ENCODE measurements around the gene PREP. TPM values are rescaled to one million over a fixed set of nuclear protein-coding genes. Genes with fewer than 3 reads are reported as not detected.

Gene PREP
- polyA plus RNA-seq, 1 of the 3 experiments (the other 2 are of a cell fraction): 20.9 TPM

DNA sequence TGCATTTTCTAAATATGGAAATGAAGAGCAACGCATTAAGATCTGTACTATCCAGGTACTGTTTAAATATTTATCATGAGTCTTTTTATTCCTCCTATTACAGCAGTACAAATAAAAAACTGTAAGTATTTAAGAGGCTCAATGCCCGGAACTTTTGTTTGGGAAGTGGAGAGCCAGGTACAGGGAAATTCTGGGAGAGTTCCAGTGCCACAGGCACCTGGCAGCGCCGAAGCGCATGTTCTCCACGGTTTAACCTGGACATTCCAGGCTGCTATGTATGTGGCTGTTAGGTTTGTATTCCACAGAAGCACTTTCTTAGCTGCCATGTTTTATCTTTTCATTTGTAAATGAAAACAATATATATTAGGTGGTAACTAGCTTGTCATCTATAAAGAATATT lies 81.7 kb downstream of the PREP start (continued):
- TF ChIP-seq, protein P1, sequence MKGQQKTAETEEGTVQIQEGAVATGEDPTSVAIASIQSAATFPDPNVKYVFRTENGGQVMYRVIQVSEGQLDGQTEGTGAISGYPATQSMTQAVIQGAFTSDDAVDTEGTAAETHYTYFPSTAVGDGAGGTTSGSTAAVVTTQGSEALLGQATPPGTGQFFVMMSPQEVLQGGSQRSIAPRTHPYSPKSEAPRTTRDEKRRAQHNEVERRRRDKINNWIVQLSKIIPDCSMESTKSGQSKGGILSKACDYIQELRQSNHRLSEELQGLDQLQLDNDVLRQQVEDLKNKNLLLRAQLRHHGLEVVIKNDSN (IDR thresholded peaks at IDR 0.05; ENCODE audit: borderline replicate concordance, low read depth): no peak

DNA sequence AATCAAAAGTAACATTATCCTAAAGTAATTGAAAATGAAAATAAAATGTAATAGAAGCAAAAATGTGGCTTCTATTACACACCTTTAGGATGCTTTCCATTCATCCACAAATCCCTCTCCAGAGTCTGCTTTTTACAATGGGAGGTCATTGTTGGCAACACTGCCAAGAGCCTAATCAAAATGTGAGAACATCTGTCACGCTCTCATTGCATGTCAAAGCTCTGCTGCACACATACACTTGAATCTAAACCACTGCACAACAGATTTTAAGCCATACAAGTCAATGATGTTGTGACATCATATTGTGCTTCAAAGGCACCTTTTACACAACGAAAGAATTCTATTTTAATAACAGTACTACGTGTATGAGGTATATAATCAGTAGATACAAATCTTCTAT lies 82.1 kb downstream of the PREP start:
- WGBS (ENCODE audit: low lambda C conversion rate): 97% methylated on average over 3 of the region's 3 CpGs
- POLR2A ChIA-PET: no interaction called here

More for the DNA sequence above, 82.1 kb downstream of the PREP start:
- Histone ChIP-seq H3K9ac (no peak overlapping the region), H3F3A (replicated peaks; ENCODE audit: insufficient read depth) (no peaks in the 10 kb centered on the region), H3K27ac (ENCODE audit: low read depth in 2 of 2, low read length in 1 of 2) (peak overlapping the region in 1 of 2 experiments; percentile 50; a peak in 2 of 4 replicates), H3K9me3 (no peaks in the 10 kb centered on the region), H2AFZ (ENCODE audit: low read depth) (no peak overlapping the region), H3K4me1 (ENCODE audit: control insufficient read depth in 1 of 2, insufficient read depth in 2 of 2, low read depth in 1 of 2, low read length in 1 of 2) (peaks cover 19 to 28% of the 10 kb centered on the region in 2 experiments; a peak in 3 of 4 replicates), H3K36me3 (replicated peaks in 1 of 2; ENCODE audit: control insufficient read depth in 1 of 2, insufficient read depth in 2 of 2, low read length in 1 of 2) (peaks cover 19 to 51% of the 10 kb centered on the region in 2 experiments), H3K4me3 (ENCODE audit: low read depth in 2 of 2, low read length in 1 of 2) (no peak overlapping the region), H3K4me2 (no peak overlapping the region), H3K79me2 (ENCODE audit: insufficient read depth) (no peaks in the 10 kb centered on the region), H4K20me1 (ENCODE audit: insufficient read depth) (no peaks in the 10 kb centered on the region), H3K27me3 (ENCODE audit: insufficient read depth) (no peaks in the 10 kb centered on the region), H3K9me2 (no peaks in the 10 kb centered on the region)
- no peak for TF ChIP-seq SMC3 (IDR thresholded peaks at IDR 0.05; ENCODE audit: low read depth, low read length)
- TF ChIP-seq, protein P2, sequence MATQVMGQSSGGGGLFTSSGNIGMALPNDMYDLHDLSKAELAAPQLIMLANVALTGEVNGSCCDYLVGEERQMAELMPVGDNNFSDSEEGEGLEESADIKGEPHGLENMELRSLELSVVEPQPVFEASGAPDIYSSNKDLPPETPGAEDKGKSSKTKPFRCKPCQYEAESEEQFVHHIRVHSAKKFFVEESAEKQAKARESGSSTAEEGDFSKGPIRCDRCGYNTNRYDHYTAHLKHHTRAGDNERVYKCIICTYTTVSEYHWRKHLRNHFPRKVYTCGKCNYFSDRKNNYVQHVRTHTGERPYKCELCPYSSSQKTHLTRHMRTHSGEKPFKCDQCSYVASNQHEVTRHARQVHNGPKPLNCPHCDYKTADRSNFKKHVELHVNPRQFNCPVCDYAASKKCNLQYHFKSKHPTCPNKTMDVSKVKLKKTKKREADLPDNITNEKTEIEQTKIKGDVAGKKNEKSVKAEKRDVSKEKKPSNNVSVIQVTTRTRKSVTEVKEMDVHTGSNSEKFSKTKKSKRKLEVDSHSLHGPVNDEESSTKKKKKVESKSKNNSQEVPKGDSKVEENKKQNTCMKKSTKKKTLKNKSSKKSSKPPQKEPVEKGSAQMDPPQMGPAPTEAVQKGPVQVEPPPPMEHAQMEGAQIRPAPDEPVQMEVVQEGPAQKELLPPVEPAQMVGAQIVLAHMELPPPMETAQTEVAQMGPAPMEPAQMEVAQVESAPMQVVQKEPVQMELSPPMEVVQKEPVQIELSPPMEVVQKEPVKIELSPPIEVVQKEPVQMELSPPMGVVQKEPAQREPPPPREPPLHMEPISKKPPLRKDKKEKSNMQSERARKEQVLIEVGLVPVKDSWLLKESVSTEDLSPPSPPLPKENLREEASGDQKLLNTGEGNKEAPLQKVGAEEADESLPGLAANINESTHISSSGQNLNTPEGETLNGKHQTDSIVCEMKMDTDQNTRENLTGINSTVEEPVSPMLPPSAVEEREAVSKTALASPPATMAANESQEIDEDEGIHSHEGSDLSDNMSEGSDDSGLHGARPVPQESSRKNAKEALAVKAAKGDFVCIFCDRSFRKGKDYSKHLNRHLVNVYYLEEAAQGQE (IDR thresholded peaks at IDR 0.05; ENCODE audit: low read depth, low read length): no peak
- TF ChIP-seq YY1 (IDR thresholded peaks at IDR 0.05; ENCODE audit: low read depth): no peak
- TF ChIP-seq EZH2phosphoT487 (IDR thresholded peaks at IDR 0.05; ENCODE audit: borderline replicate concordance, low read depth): no peak
- TF ChIP-seq ELF1 (IDR thresholded peaks at IDR 0.05): no peak
- no peak for TF ChIP-seq NFIC (IDR thresholded peaks at IDR 0.05; ENCODE audit: borderline replicate concordance)
- no peak for TF ChIP-seq POLR2AphosphoS5 (IDR thresholded peaks at IDR 0.05; ENCODE audit: low read depth, low read length)
- TF ChIP-seq, protein P3, sequence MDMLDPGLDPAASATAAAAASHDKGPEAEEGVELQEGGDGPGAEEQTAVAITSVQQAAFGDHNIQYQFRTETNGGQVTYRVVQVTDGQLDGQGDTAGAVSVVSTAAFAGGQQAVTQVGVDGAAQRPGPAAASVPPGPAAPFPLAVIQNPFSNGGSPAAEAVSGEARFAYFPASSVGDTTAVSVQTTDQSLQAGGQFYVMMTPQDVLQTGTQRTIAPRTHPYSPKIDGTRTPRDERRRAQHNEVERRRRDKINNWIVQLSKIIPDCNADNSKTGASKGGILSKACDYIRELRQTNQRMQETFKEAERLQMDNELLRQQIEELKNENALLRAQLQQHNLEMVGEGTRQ (IDR thresholded peaks at IDR 0.05; ENCODE audit: borderline replicate concordance, low read depth, low read length): no peak
- no peak for TF ChIP-seq FOXM1 (IDR thresholded peaks at IDR 0.05; ENCODE audit: low read depth)
- TF ChIP-seq, protein P4, sequence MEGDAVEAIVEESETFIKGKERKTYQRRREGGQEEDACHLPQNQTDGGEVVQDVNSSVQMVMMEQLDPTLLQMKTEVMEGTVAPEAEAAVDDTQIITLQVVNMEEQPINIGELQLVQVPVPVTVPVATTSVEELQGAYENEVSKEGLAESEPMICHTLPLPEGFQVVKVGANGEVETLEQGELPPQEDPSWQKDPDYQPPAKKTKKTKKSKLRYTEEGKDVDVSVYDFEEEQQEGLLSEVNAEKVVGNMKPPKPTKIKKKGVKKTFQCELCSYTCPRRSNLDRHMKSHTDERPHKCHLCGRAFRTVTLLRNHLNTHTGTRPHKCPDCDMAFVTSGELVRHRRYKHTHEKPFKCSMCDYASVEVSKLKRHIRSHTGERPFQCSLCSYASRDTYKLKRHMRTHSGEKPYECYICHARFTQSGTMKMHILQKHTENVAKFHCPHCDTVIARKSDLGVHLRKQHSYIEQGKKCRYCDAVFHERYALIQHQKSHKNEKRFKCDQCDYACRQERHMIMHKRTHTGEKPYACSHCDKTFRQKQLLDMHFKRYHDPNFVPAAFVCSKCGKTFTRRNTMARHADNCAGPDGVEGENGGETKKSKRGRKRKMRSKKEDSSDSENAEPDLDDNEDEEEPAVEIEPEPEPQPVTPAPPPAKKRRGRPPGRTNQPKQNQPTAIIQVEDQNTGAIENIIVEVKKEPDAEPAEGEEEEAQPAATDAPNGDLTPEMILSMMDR (IDR thresholded peaks at IDR 0.05): no peak
- no peak for TF ChIP-seq FOXJ3 (CRISPR knock-in tag; IDR thresholded peaks at IDR 0.05)
- TF ChIP-seq RAD21 (IDR thresholded peaks at IDR 0.05; ENCODE audit: low read length): no peak
- TF ChIP-seq SIN3A (IDR thresholded peaks at IDR 0.05; ENCODE audit: borderline replicate concordance, low read depth, low read length): no peak
- TF ChIP-seq JUND (IDR thresholded peaks at IDR 0.05): no peak
- TF ChIP-seq, protein P5, sequence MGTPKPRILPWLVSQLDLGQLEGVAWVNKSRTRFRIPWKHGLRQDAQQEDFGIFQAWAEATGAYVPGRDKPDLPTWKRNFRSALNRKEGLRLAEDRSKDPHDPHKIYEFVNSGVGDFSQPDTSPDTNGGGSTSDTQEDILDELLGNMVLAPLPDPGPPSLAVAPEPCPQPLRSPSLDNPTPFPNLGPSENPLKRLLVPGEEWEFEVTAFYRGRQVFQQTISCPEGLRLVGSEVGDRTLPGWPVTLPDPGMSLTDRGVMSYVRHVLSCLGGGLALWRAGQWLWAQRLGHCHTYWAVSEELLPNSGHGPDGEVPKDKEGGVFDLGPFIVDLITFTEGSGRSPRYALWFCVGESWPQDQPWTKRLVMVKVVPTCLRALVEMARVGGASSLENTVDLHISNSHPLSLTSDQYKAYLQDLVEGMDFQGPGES (IDR thresholded peaks at IDR 0.05; ENCODE audit: low read depth, low read length): no peak
- TF ChIP-seq TEAD4 (IDR thresholded peaks at IDR 0.05; ENCODE audit: borderline replicate concordance, insufficient read depth): no peak
- no peak for TF ChIP-seq MEF2A (IDR thresholded peaks at IDR 0.05; ENCODE audit: borderline replicate concordance, low read depth)
- no peak for TF ChIP-seq RCOR1 (IDR thresholded peaks at IDR 0.05; ENCODE audit: low read length)
- TF ChIP-seq GABPA (IDR thresholded peaks at IDR 0.05; ENCODE audit: low read depth): no peak
- no peak for DNase-seq
- CTCF ChIA-PET: interaction anchor here (1.0 to 2.2 kb wide), 3 partner anchors 35 to 233 kb away, joined by 3 to 5 read pairs (median 4); a partner anchor contains a TSS

All from SK-N-SH (cell line).